Mesenchymal stem cell (in vitro differentiated cells and primary cell): ENCODE results near the gene IP6K2.

Experiments
- DNase-seq: peaks from one replicate; pipeline ENCODE4 v3.0.0-alpha.2; 2013
- H2AFZ ChIP-seq: one replicate; pipeline ENCODE4 v1.6.1; 2013; ENCODE audit warnings: low read depth, mild to moderate bottlenecking, control low read depth, inconsistent platforms, low read length, moderate library complexity
- H2AK5ac ChIP-seq: 2 replicates; pipeline ENCODE4 v1.6.1; 2013; ENCODE audit warnings: low read length, moderate library complexity, mild to moderate bottlenecking, inconsistent platforms; ENCODE audit not compliant: severe bottlenecking
- H2BK120ac ChIP-seq: one replicate; pipeline ENCODE4 v1.6.1; 2013; ENCODE audit warnings: low read depth, mild to moderate bottlenecking, inconsistent platforms, low read length, moderate library complexity
- H2BK12ac ChIP-seq, 2 experiments: one replicate each; pipeline ENCODE4 v1.6.1; 2013; ENCODE audit warnings: inconsistent platforms in 2 of 2, low read length in 2 of 2, mild to moderate bottlenecking in 2 of 2, moderate library complexity in 2 of 2, control low read depth in 1 of 2
- H2BK15ac ChIP-seq: one replicate; pipeline ENCODE4 v1.6.1; 2013; ENCODE audit warnings: mild to moderate bottlenecking, low read depth, inconsistent platforms; ENCODE audit not compliant: poor library complexity, severe bottlenecking
- H2BK5ac ChIP-seq: 2 replicates; pipeline ENCODE4 v1.6.1; 2013; ENCODE audit warnings: low read depth, mild to moderate bottlenecking, low read length, control low read depth, inconsistent platforms; ENCODE audit not compliant: poor library complexity, severe bottlenecking
- H3K14ac ChIP-seq, 2 experiments: one replicate each; pipeline ENCODE4 v1.6.1; 2013; ENCODE audit warnings: inconsistent platforms in 2 of 2, low read length in 2 of 2, control low read depth in 1 of 2, mild to moderate bottlenecking in 1 of 2, moderate library complexity in 1 of 2
- H3K18ac ChIP-seq, 2 experiments: one replicate each; pipeline ENCODE4 v1.6.1; 2013; ENCODE audit warnings: inconsistent platforms in 2 of 2, low read length in 2 of 2, control low read depth in 1 of 2, low read depth in 1 of 2, mild to moderate bottlenecking in 1 of 2
- H3K23ac ChIP-seq, 2 experiments: one replicate each; pipeline ENCODE4 v1.6.1; 2013; ENCODE audit warnings: inconsistent platforms in 2 of 2, low read length in 2 of 2, mild to moderate bottlenecking in 2 of 2, moderate library complexity in 2 of 2, control low read depth in 1 of 2
- H3K27ac ChIP-seq: 2 replicates; pipeline ENCODE4 v1.5.1; 2013; ENCODE audit warnings: mild to moderate bottlenecking, moderate library complexity, low read length, control low read depth, inconsistent platforms; ENCODE audit not compliant: poor library complexity, severe bottlenecking
- H3K27me3 ChIP-seq, 2 experiments: 2 replicates each; pipeline versions ENCODE4 v1.6.1 to v1.7.0; 2013; ENCODE audit warnings: low read length in 2 of 2, mild to moderate bottlenecking in 2 of 2, moderate library complexity in 2 of 2, control low read depth in 1 of 2, inconsistent platforms in 1 of 2; ENCODE audit not compliant: control insufficient read depth in 1 of 2, insufficient read depth in 1 of 2
- H3K36me3 ChIP-seq, 2 experiments: 2 replicates each; pipeline versions ENCODE4 v1.6.1 to v1.7.0; 2013; ENCODE audit warnings: low read length in 2 of 2, control low read depth in 1 of 2, inconsistent platforms in 1 of 2, low read depth in 1 of 2, mild to moderate bottlenecking in 1 of 2; ENCODE audit not compliant: insufficient read depth in 2 of 2, control insufficient read depth in 1 of 2
- H3K4ac ChIP-seq, 2 experiments: one replicate each; pipeline ENCODE4 v1.6.1; 2013; ENCODE audit warnings: inconsistent platforms in 2 of 2, low read length in 2 of 2, mild to moderate bottlenecking in 2 of 2, moderate library complexity in 2 of 2, control low read depth in 1 of 2, low read depth in 1 of 2
- H3K4me1 ChIP-seq: 2 replicates; pipeline ENCODE4 v1.6.1; 2013; ENCODE audit warnings: low read depth, low read length, control low read depth; ENCODE audit not compliant: control insufficient read depth, insufficient read depth
- H3K4me2 ChIP-seq: 2 replicates; pipeline ENCODE4 v1.6.1; 2013; ENCODE audit warnings: low read length, mild to moderate bottlenecking, inconsistent platforms; ENCODE audit not compliant: poor library complexity, severe bottlenecking
- H3K4me3 ChIP-seq, 2 experiments: 2 replicates each; pipeline versions ENCODE4 v1.5.1 to v1.7.0; 2013; ENCODE audit warnings: low read length in 2 of 2, mild to moderate bottlenecking in 2 of 2, control low read depth in 1 of 2, low read depth in 1 of 2; ENCODE audit not compliant: insufficient read depth in 1 of 2
- H3K79me1 ChIP-seq: replicated peaks from 2 replicates; pipeline ENCODE4 v1.6.1; 2013; ENCODE audit warnings: mild to moderate bottlenecking, control low read depth, low read length, inconsistent platforms; ENCODE audit not compliant: poor library complexity, severe bottlenecking
- H3K9ac ChIP-seq: 2 replicates; pipeline ENCODE4 v1.7.0; 2013; ENCODE audit warnings: mild to moderate bottlenecking, low read length, moderate library complexity
- H3K9me3 ChIP-seq: 2 replicates; pipeline ENCODE4 v1.7.0; 2013; ENCODE audit warnings: mild to moderate bottlenecking, low read length; ENCODE audit not compliant: control insufficient read depth
- H4K8ac ChIP-seq: one replicate; pipeline ENCODE4 v1.6.1; 2013; ENCODE audit warnings: inconsistent platforms, mild to moderate bottlenecking, low read length, moderate library complexity
- H4K91ac ChIP-seq: one replicate; pipeline ENCODE4 v1.6.1; 2013; ENCODE audit warnings: mild to moderate bottlenecking, low read length, inconsistent platforms
- WGBS: methylation state at CpG from one replicate; pipeline ENCODE4 v1.1.7; 2013; ENCODE audit warnings: mixed read lengths; 5-methylcytosine and 5-hydroxymethylcytosine counted together

IP6K2 gene

GRCh38 chr3:48644898-48645760 is 71.9 kb downstream of the IP6K2 start:
- no peak overlapping the region for H3K23ac ChIP-seq
- no peak overlapping the region for H3K4me3 ChIP-seq
- H2BK15ac ChIP-seq, result no peak overlapping the region
- H2AFZ ChIP-seq, result no peak overlapping the region
- no peak overlapping the region for H2BK120ac ChIP-seq
- no peak overlapping the region for H4K8ac ChIP-seq
- H3K79me1 ChIP-seq, result no peaks in the 10 kb centered on the region
- WGBS, result 89% methylated on average over 20 of the region's 22 CpGs
- no peak for DNase-seq
- no peak overlapping the region for H3K18ac ChIP-seq
- no peak overlapping the region for H2BK12ac ChIP-seq
- H3K9ac ChIP-seq, result no peak overlapping the region
- H2BK5ac ChIP-seq, result no peak overlapping the region
- no peak overlapping the region for H3K4me2 ChIP-seq
- peaks cover 0 to 31% of the 10 kb centered on the region in 2 experiments for H3K27me3 ChIP-seq
- no peak overlapping the region for H3K27ac ChIP-seq
- H4K91ac ChIP-seq, result no peak overlapping the region
- H3K36me3 ChIP-seq, result peaks cover 0 to 20% of the 10 kb centered on the region in 2 experiments
- H3K9me3 ChIP-seq, result no peaks in the 10 kb centered on the region
- H3K14ac ChIP-seq, result no peak overlapping the region
- H3K4ac ChIP-seq, result no peak overlapping the region
- no peaks in the 10 kb centered on the region for H3K4me1 ChIP-seq
- H2AK5ac ChIP-seq, result no peak overlapping the region

- H2BK120ac ChIP-seq, result no peak overlapping the region
- peaks cover 1% of the 10 kb centered on the region for H3K4me1 ChIP-seq
- H4K91ac ChIP-seq, result no peak overlapping the region
- no peak overlapping the region for H3K4me2 ChIP-seq
- peaks cover 0 to 34% of the 10 kb centered on the region in 2 experiments for H3K27me3 ChIP-seq
- no peak overlapping the region for H3K27ac ChIP-seq
- peaks cover 0 to 31% of the 10 kb centered on the region in 2 experiments for H3K36me3 ChIP-seq
- H3K79me1 ChIP-seq, result peaks cover 1% of the 10 kb centered on the region
- H3K23ac ChIP-seq, result no peak overlapping the region
- H4K8ac ChIP-seq, result no peak overlapping the region
- DNase-seq, result no peak
- no peak overlapping the region for H3K4me3 ChIP-seq
- H3K4ac ChIP-seq, result no peak overlapping the region
- no peak overlapping the region for H2BK5ac ChIP-seq
- H2AFZ ChIP-seq, result no peak overlapping the region
- WGBS, result 94% methylated on average over 12 of the region's 12 CpGs
- no peak overlapping the region for H2BK12ac ChIP-seq
- H3K14ac ChIP-seq, result no peak overlapping the region
- H3K9me3 ChIP-seq, result no peaks in the 10 kb centered on the region
- H2BK15ac ChIP-seq, result no peak overlapping the region
- no peak overlapping the region for H3K18ac ChIP-seq
- no peak overlapping the region for H3K9ac ChIP-seq
- no peak overlapping the region for H2AK5ac ChIP-seq
These were observed 74.4 kb downstream of the IP6K2 start for GRCh38 chr3:48642605-48643004.

DNA sequence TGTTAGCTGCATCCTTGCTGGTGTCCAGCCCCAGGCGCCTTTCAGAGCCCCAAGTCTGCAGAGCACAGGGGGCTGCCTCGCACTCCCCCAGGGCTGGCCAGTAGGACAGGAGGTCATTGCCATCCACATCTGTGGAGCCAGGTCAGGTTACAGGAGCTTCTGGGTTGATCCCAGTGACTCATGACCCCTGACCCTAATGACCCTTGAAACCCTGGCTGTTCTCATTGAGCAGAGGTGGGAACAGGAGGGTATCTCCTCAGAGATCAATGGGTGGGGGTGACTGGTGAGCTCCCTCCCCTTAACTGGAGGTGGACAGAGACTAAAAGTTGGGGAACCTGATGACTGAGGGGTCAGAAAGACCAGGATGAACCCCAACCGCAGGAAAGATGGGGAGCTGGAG is 75.6 kb downstream of the IP6K2 start:
- H2BK12ac ChIP-seq, result no peak overlapping the region
- H3K9ac ChIP-seq, result no peak overlapping the region
- 98% methylated on average over 3 of the region's 3 CpGs for WGBS
- H3K4me1 ChIP-seq, result peaks cover 5% of the 10 kb centered on the region
- no peak overlapping the region for H3K23ac ChIP-seq
- no peak overlapping the region for H3K14ac ChIP-seq
- H2AK5ac ChIP-seq, result no peak overlapping the region
- H4K8ac ChIP-seq, result no peak overlapping the region
- no peak overlapping the region for H2BK5ac ChIP-seq
- H3K4me3 ChIP-seq, result no peak overlapping the region
- no peak for DNase-seq
- H3K4me2 ChIP-seq, result no peak overlapping the region
- no peaks in the 10 kb centered on the region for H3K9me3 ChIP-seq
- no peak overlapping the region for H4K91ac ChIP-seq
- peaks cover 0 to 31% of the 10 kb centered on the region in 2 experiments for H3K36me3 ChIP-seq
- H2BK15ac ChIP-seq, result no peak overlapping the region
- no peak overlapping the region for H3K27ac ChIP-seq
- H3K18ac ChIP-seq, result no peak overlapping the region
- peaks cover 3% of the 10 kb centered on the region for H3K79me1 ChIP-seq
- no peak overlapping the region for H3K4ac ChIP-seq
- no peak overlapping the region for H2AFZ ChIP-seq
- H2BK120ac ChIP-seq, result no peak overlapping the region
- H3K27me3 ChIP-seq, result peaks cover 0 to 29% of the 10 kb centered on the region in 2 experiments

DNA sequence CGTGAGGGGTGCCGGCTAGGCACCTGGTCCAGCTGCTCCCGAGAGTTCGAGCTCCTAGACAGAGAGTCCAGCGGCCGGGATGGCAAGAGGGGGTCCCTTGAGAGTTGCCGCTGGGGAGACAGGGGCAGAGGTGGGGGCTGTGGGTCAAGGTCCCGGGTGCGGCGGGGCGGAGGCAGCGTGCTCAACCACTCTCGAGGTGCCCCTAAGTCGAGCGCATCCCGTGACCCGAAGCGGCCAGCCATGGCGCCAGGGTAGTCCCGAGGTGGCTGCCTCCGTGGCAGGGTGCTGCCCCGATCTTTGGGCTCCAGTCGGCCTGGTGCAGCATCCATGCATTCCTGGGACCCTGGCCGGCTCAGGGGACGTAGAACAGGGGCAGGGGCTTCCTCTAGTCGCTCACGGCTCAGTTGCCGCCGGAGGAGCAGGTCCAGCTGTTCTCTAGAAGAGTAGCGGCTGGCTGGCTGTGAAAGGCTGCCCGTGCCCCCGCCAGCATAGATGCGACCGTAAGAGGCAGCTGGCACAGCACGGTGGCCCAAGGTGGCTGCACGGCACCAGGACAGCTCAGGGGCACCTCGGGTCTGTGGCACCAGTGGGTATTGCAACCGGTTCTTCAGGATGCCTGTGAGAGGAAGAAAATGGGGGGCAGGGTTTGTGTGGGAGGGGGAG is 76.9 kb downstream of the IP6K2 start:
- Histone ChIP-seq H3K18ac (no peak overlapping the region), H4K8ac (no peak overlapping the region), H2BK12ac (no peak overlapping the region), H3K4me1 (peaks cover 9% of the 10 kb centered on the region), H2AFZ (no peak overlapping the region), H4K91ac (no peak overlapping the region), H2AK5ac (no peak overlapping the region), H3K79me1 (peaks cover 8% of the 10 kb centered on the region), H3K9ac (no peak overlapping the region), H3K9me3 (no peaks in the 10 kb centered on the region), H3K4me2 (no peak overlapping the region), H3K27me3 (peaks cover 0 to 19% of the 10 kb centered on the region in 2 experiments), H2BK120ac (no peak overlapping the region), H3K4me3 (no peak overlapping the region), H3K36me3 (peaks cover 0 to 28% of the 10 kb centered on the region in 2 experiments), H3K23ac (no peak overlapping the region), H3K27ac (no peak overlapping the region), H3K14ac (no peak overlapping the region), H2BK5ac (no peak overlapping the region), H2BK15ac (no peak overlapping the region), H3K4ac (no peak overlapping the region)
- 94% methylated on average over 37 of the region's 38 CpGs for WGBS
- DNase-seq, result no peak
